Measurements from ENCODE around the gene CCM2.

Gene CCM2

GRCh38 chr7:45055016-45055415 is 55.0 kb downstream of the CCM2 start:
- no peak for DNase-seq (ENCODE audit: low read depth)
- H3K4me3 ChIP-seq (ENCODE audit: low read depth, low read length) = no peak overlapping the region

- H3K4me3 ChIP-seq (ENCODE audit: low read depth, low read length) = no peak overlapping the region
- no peak for DNase-seq (ENCODE audit: low read depth)
These were observed 55.7 kb downstream of the CCM2 start for GRCh38 chr7:45055594-45056219.

GRCh38 chr7:45057878-45058277 is 57.9 kb downstream of the CCM2 start:
- DNase-seq (ENCODE audit: low read depth) = no peak
- H3K4me3 ChIP-seq (ENCODE audit: low read depth, low read length) = no peak overlapping the region

GRCh38 chr7:45060295-45060694 is 60.3 kb downstream of the CCM2 start:
- DNase-seq (ENCODE audit: low read depth) = no peak
- no peak overlapping the region for H3K4me3 ChIP-seq (ENCODE audit: low read depth, low read length)

GRCh38 chr7:45061352-45061751 is 61.4 kb downstream of the CCM2 start:
- no peak for DNase-seq (ENCODE audit: low read depth)
- H3K4me3 ChIP-seq (ENCODE audit: low read depth, low read length) = no peak overlapping the region

GRCh38 chr7:45061806-45062425 is 61.9 kb downstream of the CCM2 start:
- H3K4me3 ChIP-seq (ENCODE audit: low read depth, low read length) = no peak overlapping the region
- no peak for DNase-seq (ENCODE audit: low read depth)

- no peak overlapping the region for H3K4me3 ChIP-seq (ENCODE audit: low read depth, low read length)
- DNase-seq (ENCODE audit: low read depth) = no peak
These were observed 64.2 kb downstream of the CCM2 start for GRCh38 chr7:45064047-45064725.

GRCh38 chr7:45065031-45065995 is 65.3 kb downstream of the CCM2 start:
- no peak for DNase-seq (ENCODE audit: low read depth)
- no peak overlapping the region for H3K4me3 ChIP-seq (ENCODE audit: low read depth, low read length)

GRCh38 chr7:45066409-45066808 is 66.4 kb downstream of the CCM2 start:
- DNase-seq (ENCODE audit: low read depth) = no peak
- H3K4me3 ChIP-seq (ENCODE audit: low read depth, low read length) = no peak overlapping the region

GRCh38 chr7:45067582-45067981 is 67.6 kb downstream of the CCM2 start:
- DNase-seq (ENCODE audit: low read depth) = no peak
- H3K4me3 ChIP-seq (ENCODE audit: low read depth, low read length) = no peak overlapping the region

GRCh38 chr7:45068236-45069023 is 68.4 kb downstream of the CCM2 start:
- DNase-seq (ENCODE audit: low read depth) = no peak
- H3K4me3 ChIP-seq (ENCODE audit: low read depth, low read length) = no peak overlapping the region

- H3K4me3 ChIP-seq (ENCODE audit: low read depth, low read length) = no peak overlapping the region
- DNase-seq (ENCODE audit: low read depth) = no peak
These were observed 69.6 kb downstream of the CCM2 start for GRCh38 chr7:45069444-45070253.

- DNase-seq (ENCODE audit: low read depth) = no peak
- no peak overlapping the region for H3K4me3 ChIP-seq (ENCODE audit: low read depth, low read length)
These were observed 70.2 kb downstream of the CCM2 start for GRCh38 chr7:45070254-45070642.

- no peak for DNase-seq (ENCODE audit: low read depth)
These were observed 71.5 kb downstream of the CCM2 start for GRCh38 chr7:45071528-45071927.

GRCh38 chr7:45072131-45073030 is 72.4 kb downstream of the CCM2 start:
- no peak overlapping the region for H3K4me3 ChIP-seq (ENCODE audit: low read depth, low read length)
- DNase-seq (ENCODE audit: low read depth) = no peak

More at GRCh38 chr7:45071528-45071927, 71.5 kb downstream of the CCM2 start:
- no peak overlapping the region for H3K4me3 ChIP-seq (ENCODE audit: low read depth, low read length)

GRCh38 chr7:45073031-45073785 is 73.2 kb downstream of the CCM2 start:
- DNase-seq (ENCODE audit: low read depth) = no peak

More at GRCh38 chr7:45073031-45073785, 73.2 kb downstream of the CCM2 start:
- H3K4me3 ChIP-seq (ENCODE audit: low read depth, low read length) = no peak overlapping the region

Data from skeletal muscle cell (primary cell).